HG03521 (cell line): Measurements from ENCODE around the gene MACROD2.

Source experiments
- ATAC-seq: cut with Tn5 transposase; IDR thresholded peaks from one replicate; pipeline ENCODE4 v1.9.1; 2021; ENCODE audit warnings: mild to moderate bottlenecking, moderate library complexity; ENCODE audit not compliant: unreplicated experiment

Gene MACROD2

GRCh38 chr20:15224199-15224598, 1228.9 kb downstream of the MACROD2 start:
- no peak for ATAC-seq

- no peak for ATAC-seq
Observed at GRCh38 chr20:15227102-15227501, 1231.8 kb downstream of the MACROD2 start.

- ATAC-seq: no peak
Observed at GRCh38 chr20:15232243-15232642, 1236.9 kb downstream of the MACROD2 start.

- ATAC-seq: no peak
Observed at GRCh38 chr20:15235471-15236198, 1240.3 kb downstream of the MACROD2 start.

- peak; percentile 79 for ATAC-seq
Observed at GRCh38 chr20:15236812-15237211, 1241.5 kb downstream of the MACROD2 start.

- ATAC-seq: no peak
Observed at GRCh38 chr20:15239542-15240206, 1244.4 kb downstream of the MACROD2 start.

- no peak for ATAC-seq
Observed at GRCh38 chr20:15240801-15241200, 1245.5 kb downstream of the MACROD2 start.

GRCh38 chr20:15241681-15242080, 1246.4 kb downstream of the MACROD2 start:
- no peak for ATAC-seq

- no peak for ATAC-seq
Observed at GRCh38 chr20:15242773-15243172, 1247.5 kb downstream of the MACROD2 start.

GRCh38 chr20:15245896-15246295, 1250.6 kb downstream of the MACROD2 start:
- no peak for ATAC-seq

- ATAC-seq: peak; percentile 61
Observed at GRCh38 chr20:15248618-15249395, 1253.5 kb downstream of the MACROD2 start.

- no peak for ATAC-seq
Observed at GRCh38 chr20:15251171-15251570, 1255.9 kb downstream of the MACROD2 start.

- ATAC-seq: no peak
Observed at GRCh38 chr20:15252304-15252703, 1257.0 kb downstream of the MACROD2 start.

GRCh38 chr20:15253431-15253830, 1258.1 kb downstream of the MACROD2 start:
- no peak for ATAC-seq

- ATAC-seq: no peak
Observed at GRCh38 chr20:15256676-15257568, 1261.6 kb downstream of the MACROD2 start.

- ATAC-seq: no peak
Observed at GRCh38 chr20:15257569-15257870, 1262.2 kb downstream of the MACROD2 start.

GRCh38 chr20:15265581-15266309, 1270.4 kb downstream of the MACROD2 start:
- no peak for ATAC-seq

GRCh38 chr20:15267935-15268334, 1272.6 kb downstream of the MACROD2 start:
- no peak for ATAC-seq

- ATAC-seq: no peak
Observed at GRCh38 chr20:15278041-15278440, 1282.7 kb downstream of the MACROD2 start.

GRCh38 chr20:15287329-15287728, 1292.0 kb downstream of the MACROD2 start:
- ATAC-seq: no peak
